ENCODE data around the gene RSBN1.
"Not testable (repeated sequence)": the region's sequence is repeated elsewhere in the genome, so short reads cannot be mapped to it uniquely, and the experiment has no call there.

The RSBN1 gene

GRCh38 chr1:113721010-113721409 is 91.3 kb downstream of the RSBN1 start:
- no peaks in the 10 kb centered on the region for H3K4me1 ChIP-seq
- H3K9me3 ChIP-seq, result no peaks in the 10 kb centered on the region; the same call in 1 of the 2 replicates
- no peak overlapping the region for H3K4me3 ChIP-seq (ENCODE audit: low read depth, low read length)
- DNase-seq, result no peak
- TF ChIP-seq, protein P1, sequence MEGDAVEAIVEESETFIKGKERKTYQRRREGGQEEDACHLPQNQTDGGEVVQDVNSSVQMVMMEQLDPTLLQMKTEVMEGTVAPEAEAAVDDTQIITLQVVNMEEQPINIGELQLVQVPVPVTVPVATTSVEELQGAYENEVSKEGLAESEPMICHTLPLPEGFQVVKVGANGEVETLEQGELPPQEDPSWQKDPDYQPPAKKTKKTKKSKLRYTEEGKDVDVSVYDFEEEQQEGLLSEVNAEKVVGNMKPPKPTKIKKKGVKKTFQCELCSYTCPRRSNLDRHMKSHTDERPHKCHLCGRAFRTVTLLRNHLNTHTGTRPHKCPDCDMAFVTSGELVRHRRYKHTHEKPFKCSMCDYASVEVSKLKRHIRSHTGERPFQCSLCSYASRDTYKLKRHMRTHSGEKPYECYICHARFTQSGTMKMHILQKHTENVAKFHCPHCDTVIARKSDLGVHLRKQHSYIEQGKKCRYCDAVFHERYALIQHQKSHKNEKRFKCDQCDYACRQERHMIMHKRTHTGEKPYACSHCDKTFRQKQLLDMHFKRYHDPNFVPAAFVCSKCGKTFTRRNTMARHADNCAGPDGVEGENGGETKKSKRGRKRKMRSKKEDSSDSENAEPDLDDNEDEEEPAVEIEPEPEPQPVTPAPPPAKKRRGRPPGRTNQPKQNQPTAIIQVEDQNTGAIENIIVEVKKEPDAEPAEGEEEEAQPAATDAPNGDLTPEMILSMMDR (IDR thresholded peaks at IDR 0.05; ENCODE audit: low read depth, low read length), result no peak
- peaks cover 26% of the 10 kb centered on the region for H3K36me3 ChIP-seq
- no peaks in the 10 kb centered on the region for H3K27me3 ChIP-seq

- DNase-seq, H3K9me3 ChIP-seq: not testable (repeated sequence)
- peaks cover 41% of the 10 kb centered on the region for H3K36me3 ChIP-seq
Observed at GRCh38 chr1:113718621-113719020, 93.7 kb downstream of the RSBN1 start.

GRCh38 chr1:113717506-113717905 is 94.8 kb downstream of the RSBN1 start:
- H3K36me3 ChIP-seq, result peaks cover 45% of the 10 kb centered on the region
- H3K4me1 ChIP-seq; DNase-seq; H3K4me3 ChIP-seq (ENCODE audit: low read depth, low read length); H3K9me3 ChIP-seq; H3K27me3 ChIP-seq: not testable (repeated sequence)

More at GRCh38 chr1:113718621-113719020, 93.7 kb downstream of the RSBN1 start:
- H3K27me3 ChIP-seq; H3K4me3 ChIP-seq (ENCODE audit: low read depth, low read length); H3K4me1 ChIP-seq: not testable (repeated sequence)

GRCh38 chr1:113714606-113715269 is 97.5 kb downstream of the RSBN1 start:
- Histone ChIP-seq H3K4me3 (ENCODE audit: low read depth, low read length) (no peak overlapping the region), H3K27me3 (no peaks in the 10 kb centered on the region), H3K36me3 (peaks cover 34% of the 10 kb centered on the region), H3K9me3 (no peaks in the 10 kb centered on the region), H3K4me1 (no peaks in the 10 kb centered on the region)
- no peak for DNase-seq
- TF ChIP-seq, protein P1 (IDR thresholded peaks at IDR 0.05; ENCODE audit: low read depth, low read length), result peak; percentile 36

Measured in BE2C (cell line).